ENCODE measurements around the gene STK32A. TPM values are rescaled to one million over a fixed set of nuclear protein-coding genes. Genes with fewer than 3 reads are reported as not detected.

The STK32A gene
- total RNA-seq, 1 donor from 2014 or later = 0.28 TPM

GRCh38 chr5:147290261-147290660 lies 55.4 kb downstream of the STK32A start:
- H3K4me3 Mint-ChIP-seq = no peak overlapping the region
- H3K27me3 Mint-ChIP-seq (ENCODE audit: low read depth) = no peaks in the 10 kb centered on the region
- no peaks in the 10 kb centered on the region for H3K4me1 Mint-ChIP-seq
- peaks cover 10% of the 10 kb centered on the region for H3K9me3 Mint-ChIP-seq
- TF ChIP-seq CTCF (conservative IDR thresholded peaks at IDR 0.05) = no peak
- no peak for DNase-seq (ENCODE audit: low read depth, low spot score)
- H3K27ac Mint-ChIP-seq (ENCODE audit: unreplicated experiment) = no peak overlapping the region
- peaks cover 4% of the 10 kb centered on the region for H3K36me3 Mint-ChIP-seq (ENCODE audit: low read depth)

GRCh38 chr5:147303251-147303650 lies 68.4 kb downstream of the STK32A start:
- no peak for TF ChIP-seq CTCF (conservative IDR thresholded peaks at IDR 0.05)
- no peak overlapping the region for H3K4me3 Mint-ChIP-seq
- peaks cover 8% of the 10 kb centered on the region for H3K9me3 Mint-ChIP-seq
- no peaks in the 10 kb centered on the region for H3K36me3 Mint-ChIP-seq (ENCODE audit: low read depth)
- H3K27me3 Mint-ChIP-seq (ENCODE audit: low read depth) = no peaks in the 10 kb centered on the region
- no peaks in the 10 kb centered on the region for H3K4me1 Mint-ChIP-seq
- DNase-seq (ENCODE audit: low read depth, low spot score) = no peak
- H3K27ac Mint-ChIP-seq (ENCODE audit: unreplicated experiment) = no peak overlapping the region

GRCh38 chr5:147303976-147304375 lies 69.2 kb downstream of the STK32A start:
- no peaks in the 10 kb centered on the region for H3K4me1 Mint-ChIP-seq
- no peak for TF ChIP-seq CTCF (conservative IDR thresholded peaks at IDR 0.05)
- no peak overlapping the region for H3K27ac Mint-ChIP-seq (ENCODE audit: unreplicated experiment)
- H3K27me3 Mint-ChIP-seq (ENCODE audit: low read depth) = no peaks in the 10 kb centered on the region
- DNase-seq (ENCODE audit: low read depth, low spot score) = no peak
- no peak overlapping the region for H3K4me3 Mint-ChIP-seq
- peaks cover 8% of the 10 kb centered on the region for H3K9me3 Mint-ChIP-seq
- no peaks in the 10 kb centered on the region for H3K36me3 Mint-ChIP-seq (ENCODE audit: low read depth)

GRCh38 chr5:147305147-147305546 lies 70.3 kb downstream of the STK32A start:
- DNase-seq (ENCODE audit: low read depth, low spot score) = no peak
- Mint-ChIP-seq H3K9me3 (peaks cover 8% of the 10 kb centered on the region), H3K4me1 (no peaks in the 10 kb centered on the region), H3K27me3 (ENCODE audit: low read depth) (no peaks in the 10 kb centered on the region), H3K36me3 (ENCODE audit: low read depth) (no peaks in the 10 kb centered on the region), H3K4me3 (no peak overlapping the region), H3K27ac (ENCODE audit: unreplicated experiment) (no peak overlapping the region)
- TF ChIP-seq CTCF (conservative IDR thresholded peaks at IDR 0.05) = no peak

GRCh38 chr5:147306351-147306750 lies 71.5 kb downstream of the STK32A start:
- DNase-seq (ENCODE audit: low read depth, low spot score) = no peak
- Mint-ChIP-seq H3K27me3 (ENCODE audit: low read depth) (no peaks in the 10 kb centered on the region), H3K27ac (ENCODE audit: unreplicated experiment) (no peak overlapping the region), H3K9me3 (peaks cover 8% of the 10 kb centered on the region), H3K36me3 (ENCODE audit: low read depth) (no peaks in the 10 kb centered on the region), H3K4me1 (no peaks in the 10 kb centered on the region), H3K4me3 (no peak overlapping the region)
- no peak for TF ChIP-seq CTCF (conservative IDR thresholded peaks at IDR 0.05)

GRCh38 chr5:147307170-147307569 lies 72.3 kb downstream of the STK32A start:
- no peak for DNase-seq (ENCODE audit: low read depth, low spot score)
- Mint-ChIP-seq H3K27me3 (ENCODE audit: low read depth) (no peaks in the 10 kb centered on the region), H3K36me3 (ENCODE audit: low read depth) (no peaks in the 10 kb centered on the region), H3K4me3 (no peak overlapping the region), H3K9me3 (peaks cover 6% of the 10 kb centered on the region), H3K27ac (ENCODE audit: unreplicated experiment) (no peak overlapping the region), H3K4me1 (no peaks in the 10 kb centered on the region)
- no peak for TF ChIP-seq CTCF (conservative IDR thresholded peaks at IDR 0.05)
